GM21360 (cell line): ENCODE measurements around the gene TECTA.
"Not testable (repeated sequence)": the region's sequence is repeated elsewhere in the genome, so short reads cannot be mapped to it uniquely, and the experiment has no call there.

Source experiments
- ATAC-seq: cut with Tn5 transposase; IDR thresholded peaks from one replicate; pipeline ENCODE4 v1.9.1; 2021; ENCODE audit warnings: mild to moderate bottlenecking, moderate library complexity; ENCODE audit not compliant: unreplicated experiment

Gene TECTA

GRCh38 chr11:121225382-121225781 is 124.3 kb downstream of the TECTA start:
- ATAC-seq, result no peak

DNA sequence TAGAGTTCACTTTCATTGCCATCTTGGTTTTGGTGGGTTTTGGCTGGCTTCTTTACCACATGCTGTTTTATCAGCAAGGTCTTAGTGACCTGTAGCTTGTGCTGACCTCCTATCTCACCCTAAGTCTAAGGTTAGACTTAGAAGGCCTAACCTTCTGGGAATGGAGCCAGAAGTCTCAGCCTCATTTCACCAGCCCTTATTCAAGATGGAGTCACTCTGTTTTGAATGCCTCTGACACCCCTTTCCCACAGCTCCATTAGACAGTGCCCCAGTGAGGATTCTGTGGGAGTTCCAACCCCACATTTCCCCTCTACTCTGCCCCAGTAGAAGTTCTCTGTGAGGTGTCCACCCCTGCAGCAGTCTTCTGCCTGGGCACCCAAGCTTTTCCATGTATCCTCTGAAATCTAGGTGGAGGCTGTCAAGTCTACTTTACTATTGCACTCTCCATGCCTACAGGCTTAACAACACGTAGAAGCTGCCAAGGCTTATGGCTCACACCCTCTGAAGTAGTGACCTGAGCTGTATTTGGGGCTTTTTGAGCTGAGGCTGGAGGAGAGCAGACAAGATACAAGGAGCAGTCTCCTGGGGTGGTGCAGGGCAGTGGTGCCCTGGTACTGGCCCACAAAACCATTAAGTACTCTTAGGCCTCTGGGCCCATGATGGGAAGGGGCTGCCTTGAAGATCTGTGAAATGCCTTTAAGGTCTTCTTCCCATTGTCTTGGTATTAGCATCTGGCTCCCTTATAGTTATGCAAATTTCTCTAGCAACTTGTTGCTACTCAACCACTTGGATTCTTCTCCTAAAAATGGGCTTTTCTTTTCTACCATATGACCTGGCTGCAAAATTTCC is 125.6 kb downstream of the TECTA start:
- no peak for ATAC-seq

- ATAC-seq, result no peak
Measured at GRCh38 chr11:121228851-121229250, 127.8 kb downstream of the TECTA start.

- ATAC-seq, result no peak
Measured at GRCh38 chr11:121229495-121230215, 128.6 kb downstream of the TECTA start.

DNA sequence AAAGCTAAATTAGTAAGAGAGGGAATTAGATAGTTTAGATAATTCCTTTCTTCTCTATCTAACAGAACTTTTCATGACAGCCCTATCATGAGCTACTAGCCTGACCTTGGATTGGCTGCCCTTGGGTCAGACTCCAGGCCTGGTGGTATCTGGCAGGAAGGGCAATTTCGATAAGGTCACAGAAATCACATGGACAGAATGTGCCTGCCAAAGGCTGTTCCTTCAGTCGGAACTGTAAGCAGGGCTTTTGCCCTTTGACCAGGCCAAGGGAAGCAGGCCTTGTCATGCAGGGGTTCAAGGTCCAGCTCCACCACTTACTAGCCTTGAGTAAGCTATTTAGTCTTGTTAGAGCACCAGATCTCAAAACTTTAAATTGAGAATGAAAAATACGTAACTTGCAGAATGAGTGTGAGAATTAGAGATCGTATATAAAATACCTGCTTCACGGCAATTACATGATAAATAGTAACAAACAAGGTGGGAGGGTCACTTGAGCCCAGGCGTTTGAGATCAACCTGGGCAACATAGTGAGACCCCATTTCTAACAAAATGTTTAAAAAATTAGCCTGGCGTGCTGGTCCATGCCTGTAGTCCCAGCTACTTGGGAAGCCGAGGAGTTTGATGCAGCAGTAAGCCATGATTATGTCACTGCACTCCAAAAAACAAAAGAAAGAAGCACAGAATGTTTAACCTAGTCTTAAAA is 130.7 kb downstream of the TECTA start:
- ATAC-seq, result no peak

DNA sequence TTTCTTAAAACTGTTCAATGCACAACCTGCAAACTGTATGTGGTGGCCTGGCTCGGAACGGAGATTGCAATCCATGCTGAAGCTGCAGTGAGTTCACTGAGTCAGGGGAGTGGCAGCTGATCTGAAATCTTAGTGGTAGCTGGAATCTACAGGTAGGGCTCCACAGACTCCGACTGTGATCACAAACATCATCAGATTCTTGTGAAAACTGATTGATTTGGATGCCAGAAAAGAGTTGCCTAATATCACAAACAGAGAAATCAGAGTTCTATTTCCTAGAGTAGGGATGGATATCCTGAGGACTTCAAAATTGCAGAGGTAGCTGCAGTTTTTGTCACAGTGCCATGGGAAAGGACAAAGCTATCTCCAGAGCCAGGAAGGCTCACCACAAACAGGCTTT is 134.0 kb downstream of the TECTA start:
- no peak for ATAC-seq

DNA sequence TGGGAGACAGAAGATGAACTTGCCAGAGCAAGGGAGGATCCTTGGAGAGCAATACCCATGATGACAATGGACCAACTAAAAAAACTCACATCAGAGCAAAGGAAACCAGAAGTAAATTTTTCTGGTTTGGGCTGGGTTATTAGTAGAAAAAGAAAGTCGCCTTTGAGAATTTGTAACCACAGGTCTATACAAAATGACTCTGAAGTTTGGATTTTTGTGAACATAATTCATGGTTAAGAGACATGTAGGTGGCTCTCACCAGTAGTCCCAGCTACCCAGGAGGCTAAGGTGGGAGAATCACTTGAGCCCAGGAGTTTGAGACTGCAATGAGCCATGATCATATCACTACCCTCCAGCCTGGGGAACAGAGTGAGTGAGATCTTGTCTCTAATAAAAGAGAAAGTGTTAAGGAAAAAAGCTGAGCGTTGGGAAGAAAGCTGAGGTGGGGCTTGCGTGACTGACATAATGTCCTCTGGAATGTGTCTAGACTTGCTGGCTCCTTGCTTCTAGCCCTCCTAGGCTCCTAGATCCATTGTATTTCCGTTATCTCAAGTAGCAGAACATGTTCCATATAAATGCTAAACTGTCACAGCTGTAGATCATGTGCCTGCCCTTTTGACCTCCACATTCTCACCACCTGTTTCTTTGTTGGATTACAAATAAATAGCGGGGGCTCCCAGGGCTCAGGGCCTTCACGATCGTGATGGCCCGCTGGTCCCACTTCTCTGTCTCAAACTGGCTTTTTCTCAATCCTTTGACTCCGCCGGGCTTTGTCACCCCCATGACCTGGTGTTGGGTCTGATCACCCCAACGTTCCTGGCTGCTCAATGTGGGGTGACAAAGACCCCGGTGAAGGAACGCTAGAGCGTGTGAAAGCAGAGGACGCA is 135.3 kb downstream of the TECTA start:
- peak; percentile 72 for ATAC-seq

DNA sequence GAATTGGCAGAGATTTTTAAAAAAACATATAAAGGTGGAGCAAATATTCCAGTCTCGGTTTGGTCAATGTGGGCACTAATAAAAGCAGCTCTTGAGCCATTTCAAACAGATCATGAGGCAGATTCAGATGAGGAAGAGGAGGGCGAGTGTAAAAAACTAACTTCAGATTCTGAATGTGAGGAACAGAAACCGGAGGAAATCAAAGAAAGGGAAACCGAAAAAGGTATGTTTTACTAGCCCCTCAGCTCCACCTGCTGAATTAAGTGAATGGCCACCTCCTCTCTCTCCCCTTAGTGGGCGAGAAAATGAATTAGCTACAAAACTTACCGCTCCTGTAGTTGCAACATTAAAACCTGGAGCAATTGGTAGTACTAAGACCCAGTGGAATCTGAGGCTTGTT is 136.2 kb downstream of the TECTA start:
- not testable (repeated sequence) for ATAC-seq

GRCh38 chr11:121237686-121238658 is 136.9 kb downstream of the TECTA start:
- ATAC-seq, result no peak

GRCh38 chr11:121238956-121239355 is 137.9 kb downstream of the TECTA start:
- no peak for ATAC-seq

- ATAC-seq, result not testable (repeated sequence)
Measured at GRCh38 chr11:121240001-121240400, 139.0 kb downstream of the TECTA start.

DNA sequence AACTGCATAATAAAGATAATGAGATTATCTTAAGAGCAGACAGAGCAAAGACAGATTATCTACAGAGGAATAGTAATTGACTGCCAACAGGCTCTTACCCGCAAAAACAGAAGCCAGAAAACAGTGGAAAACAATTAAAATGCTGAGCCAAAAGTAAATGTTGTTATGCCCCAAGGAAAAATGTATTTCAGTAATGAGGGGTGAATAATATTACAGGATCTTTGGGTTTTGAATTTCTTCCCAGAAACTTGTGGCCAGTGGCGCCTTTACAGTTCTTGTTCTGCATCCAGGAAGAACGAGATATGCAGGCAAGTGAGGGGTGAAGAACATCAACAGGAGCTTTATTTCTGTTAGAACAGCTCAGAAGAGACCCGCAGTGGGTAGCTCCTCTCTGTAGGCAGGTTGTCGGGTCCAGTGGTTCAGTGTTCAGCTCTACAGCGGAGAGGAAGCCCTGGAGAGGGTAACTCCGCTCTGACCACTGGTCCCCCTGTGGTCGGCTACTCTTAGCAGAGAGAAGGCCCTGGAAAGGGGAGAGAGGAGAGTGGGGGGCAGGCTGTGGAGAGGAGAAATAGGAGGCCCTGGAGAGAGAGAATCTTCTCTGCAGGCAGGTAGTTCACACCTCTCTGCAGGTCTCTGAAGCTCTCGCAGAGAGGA is 139.7 kb downstream of the TECTA start:
- no peak for ATAC-seq
